Measurements from ENCODE around the gene ADK.

DNA sequence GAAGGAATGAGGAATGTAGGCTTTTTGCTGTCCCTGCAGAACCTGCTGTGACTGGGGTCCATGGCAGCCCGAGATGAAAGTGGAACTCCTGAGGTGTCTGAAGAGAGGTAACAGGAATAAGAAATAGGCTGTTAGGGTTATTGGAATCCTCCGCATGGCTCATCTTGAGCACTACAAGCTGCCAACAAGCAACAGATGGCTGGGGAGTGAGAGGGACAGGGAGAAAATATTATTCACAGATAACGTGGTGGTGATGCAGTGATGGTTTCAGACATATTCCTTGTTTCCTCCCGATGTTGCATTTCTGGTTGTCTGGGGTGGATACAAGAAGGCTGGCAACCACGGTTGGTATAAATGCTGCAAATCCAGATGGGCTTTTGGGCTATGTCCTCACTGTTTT lies 46.5 kb upstream of the ADK start:
- TF ChIP-seq SIN3A (IDR thresholded peaks at IDR 0.05; ENCODE audit: borderline replicate concordance, insufficient read depth, low read length) (no peak), POLR2AphosphoS5 (IDR thresholded peaks at IDR 0.05; ENCODE audit: low read depth, low read length) (no peak), FOXP2 (optimal IDR thresholded peaks at IDR 0.05; ENCODE audit: borderline replicate concordance, extremely low read depth, extremely low read length, insufficient read depth) (no peak)
- TF ChIP-seq, protein P1, sequence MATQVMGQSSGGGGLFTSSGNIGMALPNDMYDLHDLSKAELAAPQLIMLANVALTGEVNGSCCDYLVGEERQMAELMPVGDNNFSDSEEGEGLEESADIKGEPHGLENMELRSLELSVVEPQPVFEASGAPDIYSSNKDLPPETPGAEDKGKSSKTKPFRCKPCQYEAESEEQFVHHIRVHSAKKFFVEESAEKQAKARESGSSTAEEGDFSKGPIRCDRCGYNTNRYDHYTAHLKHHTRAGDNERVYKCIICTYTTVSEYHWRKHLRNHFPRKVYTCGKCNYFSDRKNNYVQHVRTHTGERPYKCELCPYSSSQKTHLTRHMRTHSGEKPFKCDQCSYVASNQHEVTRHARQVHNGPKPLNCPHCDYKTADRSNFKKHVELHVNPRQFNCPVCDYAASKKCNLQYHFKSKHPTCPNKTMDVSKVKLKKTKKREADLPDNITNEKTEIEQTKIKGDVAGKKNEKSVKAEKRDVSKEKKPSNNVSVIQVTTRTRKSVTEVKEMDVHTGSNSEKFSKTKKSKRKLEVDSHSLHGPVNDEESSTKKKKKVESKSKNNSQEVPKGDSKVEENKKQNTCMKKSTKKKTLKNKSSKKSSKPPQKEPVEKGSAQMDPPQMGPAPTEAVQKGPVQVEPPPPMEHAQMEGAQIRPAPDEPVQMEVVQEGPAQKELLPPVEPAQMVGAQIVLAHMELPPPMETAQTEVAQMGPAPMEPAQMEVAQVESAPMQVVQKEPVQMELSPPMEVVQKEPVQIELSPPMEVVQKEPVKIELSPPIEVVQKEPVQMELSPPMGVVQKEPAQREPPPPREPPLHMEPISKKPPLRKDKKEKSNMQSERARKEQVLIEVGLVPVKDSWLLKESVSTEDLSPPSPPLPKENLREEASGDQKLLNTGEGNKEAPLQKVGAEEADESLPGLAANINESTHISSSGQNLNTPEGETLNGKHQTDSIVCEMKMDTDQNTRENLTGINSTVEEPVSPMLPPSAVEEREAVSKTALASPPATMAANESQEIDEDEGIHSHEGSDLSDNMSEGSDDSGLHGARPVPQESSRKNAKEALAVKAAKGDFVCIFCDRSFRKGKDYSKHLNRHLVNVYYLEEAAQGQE (IDR thresholded peaks at IDR 0.05; ENCODE audit: insufficient read depth in 1 of 2, low read depth in 2 of 2, low read length in 2 of 2) = no peak
